GM20000 (cell line): Measurements from ENCODE around the gene TERT.

Experiments used
- DNase-seq: peaks from one replicate; pipeline ENCODE4 v3.0.0; 2012; ENCODE audit warnings: low spot score
- CTCF ChIP-seq: IDR thresholded peaks from 2 replicates; pipeline ENCODE4 v1.5.1; 2012; ENCODE audit warnings: mild to moderate bottlenecking, control low read depth; ENCODE audit errors: extremely low read depth, missing control alignments

TERT gene

DNA sequence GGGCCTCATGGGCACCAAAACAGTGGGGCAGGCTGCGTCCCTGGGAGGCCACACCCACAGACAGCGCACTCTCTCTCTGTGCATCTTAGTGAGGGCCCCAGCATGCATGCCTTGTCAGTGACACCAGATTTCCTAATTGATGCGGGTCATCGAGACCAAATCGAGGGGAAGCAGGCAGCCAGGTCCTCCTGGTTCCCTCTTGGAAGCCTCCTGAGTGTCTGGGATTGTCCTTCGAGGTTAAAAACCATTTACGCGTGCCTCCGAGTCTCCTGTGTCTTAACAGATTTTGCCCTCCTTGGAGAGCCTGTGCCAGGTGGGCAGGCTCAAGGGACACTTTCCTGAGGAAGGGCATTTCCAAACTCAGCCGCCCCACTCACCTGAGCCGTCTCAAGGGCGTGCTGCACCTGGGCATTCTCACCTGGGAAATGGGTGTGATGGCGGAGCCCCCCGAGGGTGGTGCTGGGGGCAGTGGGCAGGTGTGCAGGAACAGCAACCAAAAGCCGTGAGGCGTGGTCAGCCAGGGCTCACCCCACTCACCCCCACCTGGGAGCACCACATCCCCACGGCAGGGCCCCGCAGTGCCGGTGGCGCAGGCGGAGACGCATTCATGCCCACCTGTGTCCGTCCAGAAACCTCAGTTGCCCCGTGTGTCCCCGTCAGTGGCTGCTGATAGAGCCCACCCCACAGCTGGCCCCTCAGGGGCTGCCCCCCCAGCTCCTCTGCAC lies 90.7 kb downstream of the TERT start:
- DNase-seq = no peak
- no peak for TF ChIP-seq CTCF

GRCh38 chr5:1203311-1203967 lies 91.4 kb downstream of the TERT start:
- no peak for TF ChIP-seq CTCF
- DNase-seq = no peak
